ENCODE measurements around the gene LRRK1.

LRRK1 gene

GRCh38 chr15:100923902-100924301 lies 4.7 kb downstream of the LRRK1 start:
- TF ChIP-seq CTCF (IDR thresholded peaks at IDR 0.05; ENCODE audit: unreplicated experiment in 3 of 3), result no peak
- Mint-ChIP-seq H3K4me1 (peaks cover 6% of the 10 kb centered on the region), H3K4me3 (no peak overlapping the region), H3K9me3 (no peaks in the 10 kb centered on the region), H3K27me3 (ENCODE audit: low read depth) (peaks cover 72% of the 10 kb centered on the region), H3K36me3 (ENCODE audit: low read depth) (no peaks in the 10 kb centered on the region), H3K27ac (no peak overlapping the region)

- H3K4me3 Mint-ChIP-seq, result no peak overlapping the region
- no peaks in the 10 kb centered on the region for H3K36me3 Mint-ChIP-seq (ENCODE audit: low read depth)
- H3K27me3 Mint-ChIP-seq (ENCODE audit: low read depth), result peaks cover 75% of the 10 kb centered on the region
- H3K4me1 Mint-ChIP-seq, result peaks cover 11% of the 10 kb centered on the region
- H3K9me3 Mint-ChIP-seq, result no peaks in the 10 kb centered on the region
- TF ChIP-seq CTCF (IDR thresholded peaks at IDR 0.05; ENCODE audit: unreplicated experiment in 3 of 3), result no peak
- no peak overlapping the region for H3K27ac Mint-ChIP-seq
Observed at GRCh38 chr15:100924436-100924835, 5.3 kb downstream of the LRRK1 start.

GRCh38 chr15:100925480-100925879 lies 6.3 kb downstream of the LRRK1 start:
- no peak for TF ChIP-seq CTCF (IDR thresholded peaks at IDR 0.05; ENCODE audit: unreplicated experiment in 3 of 3)
- Mint-ChIP-seq H3K4me1 (peaks cover 11% of the 10 kb centered on the region), H3K27ac (no peak overlapping the region), H3K27me3 (ENCODE audit: low read depth) (peaks cover 65% of the 10 kb centered on the region), H3K36me3 (ENCODE audit: low read depth) (no peaks in the 10 kb centered on the region), H3K4me3 (no peak overlapping the region), H3K9me3 (no peaks in the 10 kb centered on the region)

GRCh38 chr15:100926258-100926657 lies 7.1 kb downstream of the LRRK1 start:
- Mint-ChIP-seq H3K36me3 (ENCODE audit: low read depth) (no peaks in the 10 kb centered on the region), H3K27ac (no peak overlapping the region), H3K9me3 (no peaks in the 10 kb centered on the region), H3K4me1 (peaks cover 10% of the 10 kb centered on the region), H3K27me3 (ENCODE audit: low read depth) (peaks cover 58% of the 10 kb centered on the region), H3K4me3 (no peak overlapping the region)
- TF ChIP-seq CTCF (IDR thresholded peaks at IDR 0.05; ENCODE audit: unreplicated experiment in 3 of 3), result no peak

GRCh38 chr15:100926971-100927756 lies 8.0 kb downstream of the LRRK1 start:
- H3K9me3 Mint-ChIP-seq, result no peaks in the 10 kb centered on the region
- H3K27me3 Mint-ChIP-seq (ENCODE audit: low read depth), result peaks cover 49% of the 10 kb centered on the region
- no peaks in the 10 kb centered on the region for H3K36me3 Mint-ChIP-seq (ENCODE audit: low read depth)
- peaks cover 10% of the 10 kb centered on the region for H3K4me1 Mint-ChIP-seq
- no peak overlapping the region for H3K4me3 Mint-ChIP-seq
- TF ChIP-seq CTCF (IDR thresholded peaks at IDR 0.05; ENCODE audit: unreplicated experiment in 3 of 3), result no peak
- H3K27ac Mint-ChIP-seq, result no peak overlapping the region
